C4-2B (cell line): ENCODE data around the gene PIK3AP1.

Source experiments
- CTCF ChIP-seq: fragments of 450-650 bp; conservative IDR thresholded peaks from 2 replicates; pipeline ENCODE4 v1.5.1; 2017; ENCODE audit warnings: mild to moderate bottlenecking
- ZFX ChIP-seq: fragments of 450-650 bp; IDR thresholded peaks from 2 replicates; pipeline ENCODE4 v1.6.1; 2017

GRCh38 chr10:96714031-96714590, 6.2 kb downstream of the PIK3AP1 start:
- TF ChIP-seq CTCF (no peak), ZFX (no peak)
